KMS-11 (cell line): ENCODE results near the gene ATP8A2.

Experiments
- H2AFZ ChIP-seq: fragments of 200-600 bp; sonication (generic); 2 replicates; pipeline ENCODE4 v1.6.1; 2016; ENCODE audit warnings: antibody characterized with exemption, mixed run types, low read depth
- H3K27ac ChIP-seq: fragments of 200-600 bp; sonication (generic); 2 replicates; pipeline ENCODE4 v1.6.1; 2016; ENCODE audit warnings: mild to moderate bottlenecking, mixed run types
- H3K27me3 ChIP-seq: fragments of 200-600 bp; sonication (generic); 2 replicates; pipeline ENCODE4 v1.6.1; 2017; ENCODE audit warnings: mild to moderate bottlenecking, low read depth, mixed run types, moderate library complexity; ENCODE audit not compliant: insufficient read depth
- H3K36me3 ChIP-seq: fragments of 200-600 bp; sonication (generic); 2 replicates; pipeline ENCODE4 v1.6.1; 2017; ENCODE audit warnings: mild to moderate bottlenecking, mixed run types; ENCODE audit not compliant: insufficient read depth
- H3K4me1 ChIP-seq: fragments of 200-600 bp; sonication (generic); 2 replicates; pipeline ENCODE4 v1.6.1; 2016; ENCODE audit warnings: mild to moderate bottlenecking, low read depth, mixed run types; ENCODE audit not compliant: poor library complexity, severe bottlenecking
- H3K4me2 ChIP-seq: fragments of 200-600 bp; sonication (generic); 2 replicates; pipeline ENCODE4 v1.7.0; 2016; ENCODE audit warnings: mild to moderate bottlenecking, mixed run types
- H3K4me3 ChIP-seq: fragments of 200-600 bp; sonication (generic); IDR thresholded peaks from 2 replicates; pipeline ENCODE4 v1.6.1; 2017; ENCODE audit warnings: low read depth, low read length, mixed read lengths; ENCODE audit not compliant: insufficient read depth
- H3K79me2 ChIP-seq: fragments of 200-600 bp; sonication (generic); 2 replicates; pipeline ENCODE4 v1.6.1; 2016; ENCODE audit warnings: low read depth, mixed run types; ENCODE audit not compliant: insufficient read depth
- H3K9ac ChIP-seq: fragments of 200-600 bp; sonication (generic); 2 replicates; pipeline ENCODE4 v1.6.1; 2016; ENCODE audit warnings: mild to moderate bottlenecking, mixed run types
- H4K20me1 ChIP-seq: fragments of 200-600 bp; sonication (generic); 2 replicates; pipeline ENCODE4 v1.6.1; 2016; ENCODE audit warnings: mild to moderate bottlenecking, mixed run types; ENCODE audit not compliant: insufficient read depth
- CTCF ChIP-seq: fragments of 200-600 bp; sonication (generic); conservative IDR thresholded peaks from 2 replicates; pipeline ENCODE4 v1.6.1; 2017; ENCODE audit warnings: low read depth, mild to moderate bottlenecking, antibody characterized with exemption, low read length, moderate library complexity, mixed read lengths

The ATP8A2 gene

DNA sequence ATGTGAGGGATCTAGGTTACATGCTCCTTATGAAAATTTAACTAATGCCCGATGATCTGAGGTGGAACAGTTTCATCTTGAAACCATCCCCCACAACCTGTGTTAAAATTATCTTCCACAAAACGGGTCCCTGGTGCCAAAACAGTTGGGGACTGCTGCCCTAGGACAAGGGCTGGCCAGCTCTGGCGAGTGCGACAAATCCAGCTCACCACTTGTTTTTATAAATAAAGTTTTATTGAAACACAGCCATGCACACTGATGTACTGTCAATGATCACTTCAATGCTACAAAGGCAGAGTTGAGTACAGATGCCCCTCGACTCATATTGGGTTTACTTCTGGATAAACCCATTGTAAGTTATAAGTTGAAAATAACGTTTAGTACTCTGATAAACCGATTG lies 235.3 kb downstream of the ATP8A2 start:
- TF ChIP-seq CTCF = no peak
- Histone ChIP-seq H2AFZ (no peak overlapping the region), H3K36me3 (no peaks in the 10 kb centered on the region), H3K9ac (no peak overlapping the region), H4K20me1 (no peaks in the 10 kb centered on the region), H3K4me1 (peaks cover 17% of the 10 kb centered on the region), H3K79me2 (no peaks in the 10 kb centered on the region), H3K4me3 (no peak overlapping the region), H3K27me3 (no peaks in the 10 kb centered on the region), H3K27ac (no peak overlapping the region), H3K4me2 (no peak overlapping the region)

DNA sequence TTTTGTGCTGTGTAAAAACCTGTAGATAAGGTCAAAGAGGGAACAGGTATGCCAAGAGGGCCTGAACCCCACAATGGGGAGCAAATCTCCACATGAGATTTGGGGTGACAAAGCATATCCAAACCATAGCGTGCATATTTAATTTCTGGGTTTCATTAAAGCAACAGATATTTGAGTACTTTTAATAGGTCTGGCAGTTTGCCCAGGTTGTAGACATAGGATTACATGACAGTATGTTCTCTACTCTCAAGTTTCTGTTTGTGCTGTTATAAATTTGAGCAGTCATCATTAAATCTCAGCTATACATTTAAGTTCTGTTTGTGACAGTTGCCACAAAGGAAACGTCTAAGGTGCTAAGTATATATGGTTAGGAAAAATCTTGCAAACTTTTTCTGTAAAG lies 236.4 kb downstream of the ATP8A2 start:
- Histone ChIP-seq H4K20me1 (no peaks in the 10 kb centered on the region), H3K4me1 (peaks cover 17% of the 10 kb centered on the region), H3K4me3 (no peak overlapping the region), H3K27ac (0 out of 2 replicates have a peak overlapping the region, but pooled peaks have one; percentile 20), H2AFZ (peak overlapping the region; percentile 41; the same call in 1 of the 2 replicates), H3K27me3 (no peaks in the 10 kb centered on the region), H3K36me3 (no peaks in the 10 kb centered on the region), H3K79me2 (no peaks in the 10 kb centered on the region), H3K9ac (no peak overlapping the region), H3K4me2 (peak overlapping the region; percentile 45)
- TF ChIP-seq CTCF = no peak

GRCh38 chr13:25616674-25617073 lies 244.9 kb downstream of the ATP8A2 start:
- Histone ChIP-seq H3K9ac (no peak overlapping the region), H3K27ac (no peak overlapping the region), H3K79me2 (no peaks in the 10 kb centered on the region), H3K4me1 (no peaks in the 10 kb centered on the region), H3K4me2 (no peak overlapping the region), H3K27me3 (no peaks in the 10 kb centered on the region), H4K20me1 (no peaks in the 10 kb centered on the region), H3K4me3 (no peak overlapping the region), H2AFZ (no peak overlapping the region), H3K36me3 (no peaks in the 10 kb centered on the region)
- TF ChIP-seq CTCF = no peak

DNA sequence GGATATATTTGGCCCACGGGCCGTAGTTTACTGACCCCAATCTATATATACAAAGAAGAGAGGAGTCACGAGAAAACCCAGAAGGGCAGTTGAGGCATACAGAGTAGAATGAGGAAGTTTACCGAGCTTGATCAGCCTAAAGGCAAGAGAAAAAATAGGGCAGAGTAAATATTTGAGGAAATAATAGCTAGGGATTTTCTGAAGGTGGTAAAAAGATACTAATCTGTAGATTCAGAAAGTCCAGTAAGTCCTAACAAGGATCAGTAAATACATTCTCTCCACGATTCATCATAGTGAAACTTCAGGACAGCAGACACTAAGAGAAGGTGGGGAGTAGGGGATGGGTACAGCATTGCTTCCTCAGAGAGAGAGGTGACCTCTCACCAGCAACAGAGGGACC lies 248.1 kb downstream of the ATP8A2 start:
- H2AFZ ChIP-seq = no peak overlapping the region
- no peaks in the 10 kb centered on the region for H4K20me1 ChIP-seq
- no peak overlapping the region for H3K4me2 ChIP-seq
- H3K4me1 ChIP-seq = no peaks in the 10 kb centered on the region
- no peaks in the 10 kb centered on the region for H3K36me3 ChIP-seq
- H3K9ac ChIP-seq = no peak overlapping the region
- H3K27me3 ChIP-seq = no peaks in the 10 kb centered on the region
- no peak overlapping the region for H3K27ac ChIP-seq
- no peaks in the 10 kb centered on the region for H3K79me2 ChIP-seq
- TF ChIP-seq CTCF = no peak
- no peak overlapping the region for H3K4me3 ChIP-seq
